ENCODE data around the gene DYDC1. TPM values are rescaled to one million over a fixed set of nuclear protein-coding genes. Genes with fewer than 3 reads are reported as not detected.
"Not testable (repeated sequence)": the region's sequence is repeated elsewhere in the genome, so short reads cannot be mapped to it uniquely, and the experiment has no call there.

Gene DYDC1
- total RNA-seq, 4 donors from 2014 or later, result not detected

GRCh38 chr10:80365510-80365909 is 9.0 kb upstream of the DYDC1 start:
- Histone ChIP-seq H3K4me1 (no peaks in the 10 kb centered on the region), H3K27ac (no peak overlapping the region), H3K27me3 (no peaks in the 10 kb centered on the region), H3K36me3 (no peaks in the 10 kb centered on the region), H3K9me3 (peaks cover 16% of the 10 kb centered on the region), H3K4me3 (no peak overlapping the region)
- DNase-seq (ENCODE audit: low spot score in 2 of 2), result no peak
- 0% methylated on average over 1 of the region's 1 CpG for WGBS
- TF ChIP-seq POLR2A (IDR thresholded peaks at IDR 0.05) (no peak), EP300 (IDR thresholded peaks at IDR 0.05) (no peak), POLR2AphosphoS5 (IDR thresholded peaks at IDR 0.05) (no peak)
- TF ChIP-seq, protein P1, sequence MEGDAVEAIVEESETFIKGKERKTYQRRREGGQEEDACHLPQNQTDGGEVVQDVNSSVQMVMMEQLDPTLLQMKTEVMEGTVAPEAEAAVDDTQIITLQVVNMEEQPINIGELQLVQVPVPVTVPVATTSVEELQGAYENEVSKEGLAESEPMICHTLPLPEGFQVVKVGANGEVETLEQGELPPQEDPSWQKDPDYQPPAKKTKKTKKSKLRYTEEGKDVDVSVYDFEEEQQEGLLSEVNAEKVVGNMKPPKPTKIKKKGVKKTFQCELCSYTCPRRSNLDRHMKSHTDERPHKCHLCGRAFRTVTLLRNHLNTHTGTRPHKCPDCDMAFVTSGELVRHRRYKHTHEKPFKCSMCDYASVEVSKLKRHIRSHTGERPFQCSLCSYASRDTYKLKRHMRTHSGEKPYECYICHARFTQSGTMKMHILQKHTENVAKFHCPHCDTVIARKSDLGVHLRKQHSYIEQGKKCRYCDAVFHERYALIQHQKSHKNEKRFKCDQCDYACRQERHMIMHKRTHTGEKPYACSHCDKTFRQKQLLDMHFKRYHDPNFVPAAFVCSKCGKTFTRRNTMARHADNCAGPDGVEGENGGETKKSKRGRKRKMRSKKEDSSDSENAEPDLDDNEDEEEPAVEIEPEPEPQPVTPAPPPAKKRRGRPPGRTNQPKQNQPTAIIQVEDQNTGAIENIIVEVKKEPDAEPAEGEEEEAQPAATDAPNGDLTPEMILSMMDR (IDR thresholded peaks at IDR 0.05), result no peak

DNA sequence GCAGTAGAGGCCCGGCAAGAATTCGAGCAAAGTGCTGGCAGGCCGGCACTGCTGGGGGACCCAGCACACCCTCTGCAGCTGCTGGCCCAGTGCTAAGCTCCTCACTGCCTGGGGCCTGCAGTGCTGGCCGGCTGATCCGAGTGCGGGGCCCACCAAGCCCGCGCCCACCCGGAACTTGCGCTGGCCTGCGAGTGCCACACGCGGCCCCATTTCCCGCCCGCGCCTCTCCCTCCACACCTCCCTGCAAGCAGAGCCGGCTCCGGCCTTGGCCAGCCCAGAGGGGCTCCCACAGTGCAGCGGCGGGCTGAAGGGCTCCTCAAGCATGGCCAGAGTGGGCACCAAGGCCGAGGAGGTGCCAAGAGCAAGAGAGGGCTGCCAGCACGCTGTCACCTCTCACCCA is 3.1 kb upstream of the DYDC1 start:
- peaks cover 15% of the 10 kb centered on the region for H3K4me1 ChIP-seq
- H3K9me3 ChIP-seq, result no peaks in the 10 kb centered on the region
- H3K27me3 ChIP-seq, result peaks cover 12% of the 10 kb centered on the region
- 90% methylated on average over 12 of the region's 22 CpGs for WGBS
- no peak for TF ChIP-seq POLR2A (IDR thresholded peaks at IDR 0.05)
- no peak for TF ChIP-seq EP300 (IDR thresholded peaks at IDR 0.05)
- TF ChIP-seq, protein P1 (IDR thresholded peaks at IDR 0.05), result no peak
- TF ChIP-seq POLR2AphosphoS5 (IDR thresholded peaks at IDR 0.05), result no peak
- no peak overlapping the region for H3K27ac ChIP-seq
- no peak for DNase-seq (ENCODE audit: low spot score in 2 of 2)
- H3K4me3 ChIP-seq, result no peak overlapping the region
- H3K36me3 ChIP-seq, result no peaks in the 10 kb centered on the region

DNA sequence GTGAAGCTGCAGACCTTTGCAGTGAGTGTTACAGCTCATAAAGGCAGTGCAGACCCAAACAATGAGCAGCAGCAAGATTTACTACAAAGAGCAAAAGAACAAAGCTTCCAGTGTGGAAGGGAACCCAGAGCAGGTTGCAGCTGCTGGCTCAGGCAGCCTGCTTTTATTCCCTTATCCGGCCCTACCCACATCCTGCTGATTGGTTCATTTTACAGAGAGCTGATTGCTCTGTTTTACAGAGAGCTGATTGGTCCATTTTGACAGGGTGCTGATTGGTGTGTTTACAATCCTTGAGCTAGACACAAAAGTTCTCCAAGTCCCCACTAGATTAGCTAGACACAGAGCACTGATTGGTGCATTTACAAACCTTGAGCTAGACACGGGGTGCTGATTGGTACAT is 2.4 kb upstream of the DYDC1 start:
- H3K4me1 ChIP-seq, result peaks cover 15% of the 10 kb centered on the region
- WGBS, result 45% methylated on average over 2 of the region's 2 CpGs
- not testable (repeated sequence) for H3K4me3 ChIP-seq; DNase-seq (ENCODE audit: low spot score in 2 of 2); H3K9me3 ChIP-seq; H3K27ac ChIP-seq; H3K36me3 ChIP-seq
- peaks cover 12% of the 10 kb centered on the region for H3K27me3 ChIP-seq

- Histone ChIP-seq H3K27me3 (peaks cover 12% of the 10 kb centered on the region), H3K9me3 (no peaks in the 10 kb centered on the region), H3K27ac (no peak overlapping the region), H3K36me3 (no peaks in the 10 kb centered on the region), H3K4me1 (peaks cover 15% of the 10 kb centered on the region), H3K4me3 (no peak overlapping the region)
- no peak for DNase-seq (ENCODE audit: low spot score in 2 of 2)
- WGBS, result 77% methylated on average over 2 of the region's 5 CpGs
- no peak for TF ChIP-seq POLR2A (IDR thresholded peaks at IDR 0.05)
- TF ChIP-seq, protein P1 (IDR thresholded peaks at IDR 0.05), result no peak
- no peak for TF ChIP-seq POLR2AphosphoS5 (IDR thresholded peaks at IDR 0.05)
Observed at GRCh38 chr10:80357851-80358125, 1.2 kb upstream of the DYDC1 start.

GRCh38 chr10:80356989-80357850 is 665 bp upstream of the DYDC1 start:
- Histone ChIP-seq H3K27ac (no peak overlapping the region), H3K36me3 (no peaks in the 10 kb centered on the region), H3K27me3 (peaks cover 12% of the 10 kb centered on the region), H3K4me3 (peak overlapping the region; percentile 52), H3K9me3 (no peaks in the 10 kb centered on the region), H3K4me1 (peaks cover 15% of the 10 kb centered on the region)
- DNase-seq (ENCODE audit: low spot score in 2 of 2), result no peak
- TF ChIP-seq POLR2AphosphoS5 (IDR thresholded peaks at IDR 0.05) (no peak), EP300 (IDR thresholded peaks at IDR 0.05) (no peak), POLR2A (IDR thresholded peaks at IDR 0.05) (no peak)
- TF ChIP-seq, protein P1 (IDR thresholded peaks at IDR 0.05), result no peak
- 10% methylated on average over 50 of the region's 50 CpGs for WGBS

DNA sequence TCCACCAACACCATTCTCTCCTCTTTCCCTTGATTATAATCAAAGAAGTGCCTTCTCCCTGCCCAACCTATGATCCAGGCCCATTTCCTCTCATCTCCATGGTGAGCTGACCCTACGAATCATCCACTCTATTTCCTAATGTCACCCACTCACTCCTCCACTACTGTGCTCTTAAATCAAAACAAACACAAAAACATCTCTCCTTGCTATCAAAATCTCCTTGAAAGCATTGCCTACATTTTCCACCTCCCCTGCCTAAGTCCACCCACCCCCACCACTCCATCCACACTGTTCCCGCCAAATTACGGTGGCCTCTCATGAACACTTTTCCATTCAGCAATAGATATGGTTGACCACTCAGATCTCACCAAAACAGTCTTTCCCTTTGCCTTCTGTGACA is 5.3 kb downstream of the DYDC1 start:
- no peak for DNase-seq (ENCODE audit: low spot score in 2 of 2)
- Histone ChIP-seq H3K4me1 (peaks cover under 1% of the 10 kb centered on the region), H3K27me3 (peaks cover under 1% of the 10 kb centered on the region), H3K4me3 (no peak overlapping the region), H3K36me3 (no peaks in the 10 kb centered on the region), H3K27ac (no peak overlapping the region), H3K9me3 (no peaks in the 10 kb centered on the region)
- TF ChIP-seq POLR2A (IDR thresholded peaks at IDR 0.05) (no peak), EP300 (IDR thresholded peaks at IDR 0.05) (no peak), POLR2AphosphoS5 (IDR thresholded peaks at IDR 0.05) (no peak)
- TF ChIP-seq, protein P1 (IDR thresholded peaks at IDR 0.05), result no peak
- 93% methylated on average over 3 of the region's 3 CpGs for WGBS
